ENCODE data around the gene BTBD19. TPM values are rescaled to one million over a fixed set of nuclear protein-coding genes. Genes with fewer than 3 reads are reported as not detected.

Gene BTBD19
- polyA plus RNA-seq, 1 donor (not counting 4 experiments of a cell fraction or from before 2014, with no cell fraction given): 2.9 TPM

GRCh38 chr1:44788120-44788860 lies 20.0 kb upstream of the BTBD19 start, which contains the start of gene BEST4:
BEST4 (minus strand) TSS chr1:44788170; CDS start chr1:44787705, 465 bp downstream.
- no peak for FAIRE-seq
- TF ChIP-seq EZH2 (IDR thresholded peaks at IDR 0.05; ENCODE audit: low read length) (no peak), CTCF (optimal IDR thresholded peaks at IDR 0.05 in 1 of 3, IDR thresholded peaks at IDR 0.05 in 1 of 3, conservative IDR thresholded peaks at IDR 0.05 in 1 of 3; ENCODE audit: extremely low read depth in 1 of 3, insufficient read depth in 2 of 3, low read length in 3 of 3) (no peak)

GRCh38 chr1:44790968-44791801 lies 17.1 kb upstream of the BTBD19 start:
- no peak overlapping the region for H3K4me3 ChIP-seq (ENCODE audit: control insufficient read depth in 2 of 3, extremely low read depth in 1 of 3, insufficient read depth in 2 of 3, low read depth in 1 of 3, low read length in 3 of 3)
- H3K27ac ChIP-seq (ENCODE audit: control insufficient read depth, insufficient read depth, low read length): no peak overlapping the region
- no peaks in the 10 kb centered on the region for H4K20me1 ChIP-seq (ENCODE audit: control insufficient read depth, extremely low read depth, insufficient read depth, low read length)
- no peaks in the 10 kb centered on the region for H3K79me2 ChIP-seq (ENCODE audit: control insufficient read depth, insufficient read depth, low read length)
- H3K9me3 ChIP-seq (ENCODE audit: control insufficient read depth, low read depth, low read length): no peaks in the 10 kb centered on the region
- no peaks in the 10 kb centered on the region for H3K9me1 ChIP-seq (ENCODE audit: control insufficient read depth, extremely low read depth, insufficient read depth, low read length)
- no peak for DNase-seq (ENCODE audit: low read depth, low spot score)
- no peaks in the 10 kb centered on the region for H3K27me3 ChIP-seq (ENCODE audit: control insufficient read depth, extremely low read depth, insufficient read depth, low read length)
- no peaks in the 10 kb centered on the region for H3K36me3 ChIP-seq (ENCODE audit: control insufficient read depth in 2 of 2, extremely low read depth in 1 of 2, insufficient read depth in 2 of 2, low read length in 2 of 2)
- peaks cover 6% of the 10 kb centered on the region for H3K4me1 ChIP-seq (ENCODE audit: control insufficient read depth, extremely low read depth, insufficient read depth, low read length)
- H3K9ac ChIP-seq (ENCODE audit: control insufficient read depth, extremely low read depth, insufficient read depth, low read length): no peak overlapping the region
- dilution Hi-C loops (cut with MboI; ENCODE audit: extremely low pct_ligation_motif_present, low sequenced_read_pairs): no loop called here
- no peak for FAIRE-seq
- no peak overlapping the region for H3K4me2 ChIP-seq (ENCODE audit: control insufficient read depth, extremely low read depth, insufficient read depth, low read depth, low read length)
- H2AFZ ChIP-seq (ENCODE audit: control insufficient read depth, low read length): no peak overlapping the region
- TF ChIP-seq CTCF (optimal IDR thresholded peaks at IDR 0.05 in 1 of 3, IDR thresholded peaks at IDR 0.05 in 1 of 3, conservative IDR thresholded peaks at IDR 0.05 in 1 of 3; ENCODE audit: extremely low read depth in 1 of 3, insufficient read depth in 2 of 3, low read length in 3 of 3): no peak
- TF ChIP-seq EZH2 (IDR thresholded peaks at IDR 0.05; ENCODE audit: low read length): no peak

More at GRCh38 chr1:44788120-44788860, 20.0 kb upstream of the BTBD19 start, which contains the start of gene BEST4:
- no peak within 1 kb of the TSS for H3K9ac ChIP-seq (ENCODE audit: control insufficient read depth, extremely low read depth, insufficient read depth, low read length)
- peaks cover 19% of the 10 kb centered on the region for H3K4me1 ChIP-seq (ENCODE audit: control insufficient read depth, extremely low read depth, insufficient read depth, low read length)
- DNase-seq (ENCODE audit: low read depth, low spot score): no peak
- H2AFZ ChIP-seq (ENCODE audit: control insufficient read depth, low read length): no peak within 1 kb of the TSS
- no peak within 1 kb of the TSS for H3K4me2 ChIP-seq (ENCODE audit: control insufficient read depth, extremely low read depth, insufficient read depth, low read depth, low read length)
- no peaks in the 10 kb centered on the region for H3K9me3 ChIP-seq (ENCODE audit: control insufficient read depth, low read depth, low read length)
- no peak within 1 kb of the TSS for H3K4me3 ChIP-seq (ENCODE audit: control insufficient read depth in 2 of 3, extremely low read depth in 1 of 3, insufficient read depth in 2 of 3, low read depth in 1 of 3, low read length in 3 of 3)
- H3K79me2 ChIP-seq (ENCODE audit: control insufficient read depth, insufficient read depth, low read length): no peaks in the 10 kb centered on the region
- no peaks in the 10 kb centered on the region for H4K20me1 ChIP-seq (ENCODE audit: control insufficient read depth, extremely low read depth, insufficient read depth, low read length)
- H3K27ac ChIP-seq (ENCODE audit: control insufficient read depth, insufficient read depth, low read length): no peak within 1 kb of the TSS
- H3K27me3 ChIP-seq (ENCODE audit: control insufficient read depth, extremely low read depth, insufficient read depth, low read length): no peaks in the 10 kb centered on the region
- no peaks in the 10 kb centered on the region for H3K36me3 ChIP-seq (ENCODE audit: control insufficient read depth in 2 of 2, extremely low read depth in 1 of 2, insufficient read depth in 2 of 2, low read length in 2 of 2)
- dilution Hi-C loops (cut with MboI; ENCODE audit: extremely low pct_ligation_motif_present, low sequenced_read_pairs): no loop called here
- no peaks in the 10 kb centered on the region for H3K9me1 ChIP-seq (ENCODE audit: control insufficient read depth, extremely low read depth, insufficient read depth, low read length)
